Stimulated activated CD4-positive, alpha-beta T cell treated with anti-CD3 and anti-CD28 coated beads, Interleukin-4, amount 100 ng/mL, for 4 hours (primary cell): ENCODE results near the gene ATG9A.

Experiments
- DNase-seq, 2 experiments: peaks; one replicate each; pipeline ENCODE4 v3.0.0-alpha.2; 2020

Gene ATG9A

GRCh38 chr2:219219784-219220532 is 9.5 kb downstream of the ATG9A start:
- DNase-seq, result no peak

GRCh38 chr2:219218732-219219701 is 10.4 kb downstream of the ATG9A start, which contains the start of gene ABCB6:
ABCB6 (minus strand) TSS chr2:219218958; CDS start chr2:219218673, 285 bp downstream.
- peak; percentile 88 to 91 for DNase-seq

DNA sequence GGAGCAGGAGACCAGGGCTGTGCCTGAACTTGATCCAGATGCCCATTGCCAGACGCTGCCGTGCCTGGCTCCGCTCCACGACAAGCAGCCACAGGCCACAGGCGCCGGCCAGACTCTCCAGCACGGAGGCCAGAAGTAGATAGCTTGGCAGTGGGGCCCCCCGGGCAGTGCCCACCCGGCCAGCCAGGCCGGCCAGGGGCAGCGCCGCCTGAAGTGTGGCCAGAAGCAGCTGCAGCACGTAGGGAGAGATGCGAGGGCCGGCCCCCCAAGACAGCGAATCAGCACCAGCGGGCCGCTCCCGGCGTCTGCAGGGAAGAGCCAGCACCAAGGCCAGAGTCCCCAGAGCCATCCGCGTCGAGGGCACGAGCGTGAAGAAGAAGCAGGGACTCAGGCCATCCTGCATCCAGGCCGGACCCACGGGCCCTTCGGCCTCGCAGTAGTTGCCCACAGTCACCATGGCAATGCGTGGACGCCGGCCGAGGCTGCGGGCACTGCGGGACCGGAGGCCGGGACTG is 11.2 kb downstream of the ATG9A start:
- peak in 1 of 2 experiments; percentile 20 for DNase-seq

GRCh38 chr2:219216535-219216915 is 12.9 kb downstream of the ATG9A start:
- DNase-seq, result no peak

DNA sequence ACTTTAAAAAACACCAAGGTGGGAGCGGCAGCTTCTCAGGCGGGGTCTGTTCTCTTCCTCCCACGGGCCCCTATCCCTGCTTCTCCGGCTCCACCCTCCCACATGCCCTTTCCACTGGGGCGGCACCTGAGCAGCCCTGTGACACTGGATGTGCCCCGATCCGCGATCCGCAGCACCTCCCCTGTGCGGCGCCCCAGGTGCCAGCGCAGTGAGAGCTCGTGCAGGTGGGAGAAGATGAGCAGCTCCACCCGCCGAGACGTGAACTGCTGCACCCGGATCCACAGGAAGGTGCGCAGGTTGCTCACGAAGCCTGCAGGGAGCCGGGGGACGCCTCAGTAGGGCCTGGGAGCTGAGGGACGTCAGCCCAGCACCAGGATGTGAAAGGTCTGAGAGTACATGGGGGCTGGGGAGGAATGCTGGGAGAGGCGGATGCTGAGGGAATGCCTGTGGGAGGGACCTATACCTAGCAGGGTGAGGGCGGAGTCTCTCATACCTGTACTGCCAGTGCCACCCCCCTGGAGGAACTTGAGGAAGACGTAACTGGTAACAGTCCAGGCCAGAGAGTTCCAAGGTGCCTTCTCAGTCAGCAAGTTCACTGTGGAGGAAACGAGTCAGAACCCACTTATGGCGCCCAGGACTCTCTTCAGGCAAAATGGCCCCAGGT is 13.4 kb downstream of the ATG9A start:
- no peak for DNase-seq

DNA sequence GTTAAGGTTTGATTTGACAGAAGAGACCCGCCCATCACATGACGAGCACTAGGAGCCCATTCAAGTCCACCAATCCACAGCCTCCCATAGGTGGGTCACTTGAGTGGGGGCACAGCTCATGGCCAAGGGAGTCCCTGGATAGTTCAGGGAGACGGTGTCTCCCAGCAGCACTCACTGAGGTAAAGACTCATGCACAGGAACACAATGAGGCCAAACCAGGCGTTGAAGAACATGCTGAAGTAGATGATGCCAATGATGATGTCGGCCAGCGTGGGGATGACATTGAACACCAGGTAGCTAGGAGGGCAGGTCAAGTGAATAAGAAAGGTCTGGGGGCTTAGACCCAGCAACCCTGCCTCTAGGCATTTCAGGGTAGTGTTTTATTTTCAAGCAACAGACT is 14.7 kb downstream of the ATG9A start:
- DNase-seq, result no peak

DNA sequence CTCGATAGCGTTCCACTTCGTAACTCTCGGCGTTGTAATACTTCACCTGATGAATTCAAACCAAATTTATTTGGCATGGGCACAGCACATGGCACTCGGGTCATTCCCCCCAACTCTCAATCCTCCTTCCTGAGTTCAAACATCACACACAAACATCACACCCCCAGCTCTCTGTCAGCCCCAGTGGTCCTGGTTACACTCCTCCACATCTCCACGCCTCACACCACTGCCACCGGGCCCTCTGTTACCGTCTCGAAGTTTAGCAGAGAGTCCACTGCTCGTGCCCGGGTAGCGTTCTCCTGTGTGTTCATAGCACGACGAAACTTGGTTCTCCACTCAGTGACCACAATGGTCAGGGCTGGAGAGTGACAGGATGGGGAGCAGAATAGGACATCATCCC is 15.3 kb downstream of the ATG9A start:
- no peak for DNase-seq

DNA sequence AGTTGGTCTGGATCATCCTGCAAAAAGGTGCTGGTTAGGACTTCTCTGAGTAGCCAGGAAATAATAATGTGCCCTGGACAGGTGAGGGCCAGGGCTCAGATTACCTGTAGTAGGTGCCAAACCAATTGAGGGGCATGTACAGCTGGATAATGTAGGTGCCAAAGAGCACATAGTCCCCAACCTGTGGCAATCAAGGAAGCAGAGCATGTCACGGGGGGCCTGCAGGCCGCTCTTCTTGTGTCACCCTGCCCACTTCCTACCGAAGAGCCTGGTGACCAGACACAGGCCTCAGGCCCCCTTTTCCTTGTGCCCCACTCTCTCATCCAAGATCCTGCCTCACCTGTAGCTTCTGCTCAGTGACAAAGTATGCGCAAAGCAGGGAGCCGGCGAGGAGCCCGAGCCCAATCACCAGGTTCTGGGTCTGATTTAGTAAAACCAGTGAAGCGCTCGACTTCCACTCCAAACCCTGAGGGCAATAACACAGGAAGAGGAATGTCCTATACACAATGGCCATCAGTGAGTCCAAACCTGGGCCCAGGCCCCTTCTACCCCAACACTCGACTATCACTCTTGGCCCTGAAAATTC is 15.9 kb downstream of the ATG9A start:
- no peak for DNase-seq

GRCh38 chr2:219213026-219213415 is 16.4 kb downstream of the ATG9A start:
- no peak for DNase-seq

DNA sequence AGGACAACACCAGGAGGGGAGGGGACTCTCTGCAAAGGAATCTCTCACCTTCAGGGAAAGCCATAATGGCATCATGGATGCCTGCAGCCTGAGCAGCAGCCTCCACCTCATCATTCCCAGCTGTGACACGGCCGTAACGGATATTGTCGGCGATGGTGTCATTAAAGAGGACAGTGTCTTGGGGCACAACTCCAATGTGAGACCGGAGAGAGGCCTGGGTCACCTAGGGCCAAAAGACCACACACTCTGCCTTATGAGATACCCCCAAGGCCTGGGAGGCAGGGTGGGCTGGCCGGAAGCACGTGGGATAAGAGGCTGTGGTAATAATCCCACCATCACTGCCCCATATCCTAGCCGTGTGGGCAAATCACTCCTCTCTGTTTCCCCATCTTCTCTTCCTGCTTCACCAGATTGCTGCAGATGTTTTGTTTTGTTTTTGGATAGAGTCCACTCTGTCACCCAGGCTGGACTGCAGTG is 18.5 kb downstream of the ATG9A start:
- no peak for DNase-seq

DNA sequence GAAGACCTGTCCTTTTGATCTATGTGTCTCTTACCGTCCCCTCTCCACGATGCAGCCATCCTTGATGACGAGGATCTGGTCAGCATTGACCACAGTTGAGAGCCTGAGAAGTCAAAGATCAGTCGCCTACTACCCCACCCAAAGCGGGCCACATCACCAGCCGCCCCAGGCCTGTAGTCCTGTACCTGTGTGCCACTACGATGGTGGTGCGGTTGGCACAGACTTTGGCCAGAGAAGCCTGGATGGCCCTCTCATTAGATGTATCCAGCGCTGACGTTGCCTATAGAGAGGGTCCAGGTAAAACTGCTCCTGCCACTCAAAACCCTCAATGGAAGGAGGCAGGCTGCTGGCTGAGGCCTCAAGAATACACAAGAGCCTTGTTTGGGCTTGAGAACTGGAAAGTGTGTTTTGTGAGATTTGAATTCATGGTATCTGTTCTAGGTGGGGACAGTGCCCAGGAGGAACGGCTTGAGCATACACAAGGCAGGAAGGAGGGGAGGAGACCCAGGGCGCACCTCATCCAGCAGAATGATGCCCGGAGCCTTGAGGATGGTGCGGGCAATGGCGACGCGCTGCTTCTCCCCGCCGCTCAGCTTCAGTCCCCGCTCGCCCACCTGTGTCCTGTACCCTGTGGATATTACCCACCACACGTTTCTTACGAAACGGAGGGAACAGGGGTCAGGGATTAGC is 19.1 kb downstream of the ATG9A start:
- no peak for DNase-seq

GRCh38 chr2:219209236-219210195 is 19.9 kb downstream of the ATG9A start:
- DNase-seq, result no peak

DNA sequence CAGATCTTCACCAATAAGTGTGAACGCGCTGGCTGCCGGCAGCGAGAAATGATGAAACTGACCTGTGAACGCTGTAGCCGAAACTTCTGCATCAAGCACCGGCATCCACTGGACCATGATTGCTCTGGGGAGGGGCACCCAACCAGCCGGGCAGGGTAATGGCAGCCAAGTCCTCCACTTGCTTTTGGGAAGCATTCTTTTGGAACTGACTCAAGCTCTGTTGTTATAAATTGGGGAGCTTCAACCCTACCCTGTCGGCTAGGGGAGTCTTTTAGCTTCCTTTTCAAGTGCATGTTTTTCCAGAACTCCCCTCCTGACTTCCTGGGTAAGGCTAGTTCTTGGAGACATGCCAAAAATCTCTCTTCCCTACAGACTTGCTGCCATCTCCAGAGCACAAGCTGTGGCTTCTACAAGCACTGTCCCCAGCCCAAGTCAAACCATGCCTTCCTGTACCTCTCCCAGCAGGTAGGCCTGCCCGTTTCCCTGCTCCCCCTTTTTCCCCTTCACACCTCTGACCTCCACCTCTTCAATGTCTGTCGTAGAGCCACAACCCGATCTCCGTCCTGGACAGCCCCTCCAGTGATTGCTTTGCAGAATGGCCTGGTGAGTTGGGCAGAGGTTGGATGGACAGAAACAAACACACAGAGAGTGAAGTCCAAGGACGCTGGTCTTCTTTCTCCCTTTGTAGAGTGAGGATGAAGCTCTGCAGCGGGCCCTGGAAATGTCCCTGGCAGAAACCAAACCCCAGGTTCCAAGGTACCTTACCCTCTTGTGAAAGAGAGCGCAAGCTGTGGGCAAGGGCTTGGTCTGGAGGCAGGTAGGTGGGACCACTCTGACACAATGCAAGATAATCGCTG is 21.3 kb downstream of the ATG9A start:
- DNase-seq, result no peak

GRCh38 chr2:219207134-219207883 is 22.1 kb downstream of the ATG9A start:
- DNase-seq, result no peak

GRCh38 chr2:219206328-219207133 is 22.9 kb downstream of the ATG9A start, which contains the start of gene ZFAND2B:
ZFAND2B (plus strand) TSS chr2:219206782; CDS start chr2:219206988, 206 bp downstream.
- DNase-seq, result peak; percentile 93 to 97

DNA sequence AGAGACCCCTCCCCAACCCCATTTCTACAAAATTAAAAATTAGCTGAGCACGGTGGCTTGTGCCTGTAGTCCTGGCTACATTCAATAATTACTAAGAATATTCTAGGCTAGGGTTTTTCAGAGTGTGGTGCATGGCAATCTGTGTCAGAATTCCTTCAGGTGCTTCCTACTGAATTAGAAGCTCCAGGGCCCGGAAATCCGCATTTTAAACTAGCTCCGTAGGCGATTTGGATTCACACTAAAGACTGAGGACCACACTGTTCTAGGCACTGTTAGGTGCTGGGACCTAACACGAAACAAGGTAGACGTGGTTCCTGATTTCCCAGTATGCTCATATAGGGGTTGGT is 23.5 kb downstream of the ATG9A start:
- DNase-seq, result no peak

DNA sequence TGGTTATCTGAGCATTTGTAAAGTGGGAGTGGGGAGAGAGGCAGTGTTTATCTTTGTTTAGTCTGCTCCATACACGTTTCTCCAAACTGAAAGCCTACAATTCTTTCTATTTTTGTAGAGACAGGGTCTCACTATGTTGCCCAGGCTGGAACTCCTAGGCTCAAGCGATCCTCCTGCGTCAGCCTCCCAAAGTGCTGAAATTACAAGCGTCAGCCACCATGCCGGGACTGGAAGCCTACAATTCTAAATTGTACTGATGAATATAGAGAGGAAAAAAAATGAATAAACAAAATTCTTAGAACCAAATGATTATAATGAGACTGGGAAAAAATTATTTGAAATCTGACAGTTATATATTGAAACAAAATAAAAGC is 24.3 kb downstream of the ATG9A start:
- DNase-seq, result no peak
